HG02763 (cell line): ENCODE results near the gene GON4L.
A peak's percentile ranks its signal among the peaks of the same experiment; 100 is the strongest.
"Not testable (repeated sequence)": the region's sequence is repeated elsewhere in the genome, so short reads cannot be mapped to it uniquely, and the experiment has no call there.

ENCODE experiments used
- ATAC-seq: cut with Tn5 transposase; IDR thresholded peaks from one replicate; pipeline ENCODE4 v1.9.1; 2021; ENCODE audit warnings: mild to moderate bottlenecking, moderate library complexity; ENCODE audit not compliant: unreplicated experiment

The GON4L gene

GRCh38 chr1:155747586-155747985 is 109.4 kb downstream of the GON4L start:
- ATAC-seq = not testable (repeated sequence)

- peak; percentile 88 for ATAC-seq
Measured at GRCh38 chr1:155745284-155746228, 111.5 kb downstream of the GON4L start.

- ATAC-seq = no peak
Measured at GRCh38 chr1:155744711-155745283, 112.2 kb downstream of the GON4L start.

GRCh38 chr1:155741908-155742307 is 115.1 kb downstream of the GON4L start:
- no peak for ATAC-seq

DNA sequence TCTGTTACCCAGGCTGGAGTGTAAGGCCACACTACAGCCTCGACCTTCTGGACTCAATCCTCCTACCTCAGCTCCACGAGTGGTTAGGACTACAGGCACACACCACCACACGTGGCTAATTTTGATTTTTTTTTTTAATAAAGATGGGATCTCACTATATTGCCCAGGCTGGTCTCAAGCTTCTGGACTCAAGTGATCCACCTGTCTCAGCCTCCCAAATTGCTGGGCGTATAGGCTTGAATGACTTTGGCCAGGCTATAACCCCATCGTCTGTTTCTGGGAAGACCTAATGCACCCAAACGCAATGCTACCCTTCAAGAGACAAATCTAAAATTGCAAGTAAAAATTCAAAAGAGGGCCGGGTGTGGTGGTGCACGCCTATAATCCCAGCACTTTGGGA is 116.0 kb downstream of the GON4L start:
- ATAC-seq = no peak

DNA sequence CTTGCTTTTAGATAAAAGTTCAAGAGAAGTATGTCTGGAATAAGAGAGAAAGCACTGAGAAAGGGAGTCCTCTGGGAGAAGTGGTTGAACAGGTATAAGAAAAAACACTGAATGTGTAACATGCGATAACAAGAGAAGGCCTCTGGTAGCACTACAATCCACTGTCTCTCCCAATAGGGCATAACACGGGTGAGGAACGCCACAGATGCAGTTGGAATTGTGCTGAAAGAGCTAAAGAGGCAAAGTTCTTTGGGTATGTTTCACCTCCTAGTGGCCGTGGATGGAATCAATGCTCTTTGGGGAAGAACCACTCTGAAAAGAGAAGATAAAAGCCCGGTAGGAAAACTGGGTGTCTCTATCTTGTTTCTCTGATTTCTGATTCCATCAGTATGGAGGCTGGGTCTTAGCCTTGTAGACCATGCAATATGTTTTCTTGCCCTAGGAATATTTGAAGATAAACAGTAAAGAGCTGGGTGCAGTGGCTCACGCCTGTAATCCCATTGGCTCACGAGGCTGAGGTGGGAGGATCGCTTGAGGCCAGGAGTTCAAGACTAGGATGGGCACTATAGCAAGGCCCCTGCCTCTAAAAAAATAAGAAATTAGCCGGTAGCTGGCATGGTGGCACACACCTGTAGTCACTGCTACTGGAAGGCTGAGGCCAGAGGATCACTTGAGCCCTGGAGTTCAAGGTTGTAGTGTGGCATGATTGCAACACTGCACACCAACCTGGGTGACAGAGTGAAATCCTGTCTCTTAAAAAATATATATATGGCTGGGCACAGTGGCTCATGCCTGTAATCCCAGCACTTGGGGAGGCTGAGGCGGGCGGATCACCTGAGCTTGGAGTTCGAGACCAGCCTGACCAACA is 127.7 kb downstream of the GON4L start:
- ATAC-seq = no peak

GRCh38 chr1:155725142-155725541 is 131.9 kb downstream of the GON4L start:
- no peak for ATAC-seq

DNA sequence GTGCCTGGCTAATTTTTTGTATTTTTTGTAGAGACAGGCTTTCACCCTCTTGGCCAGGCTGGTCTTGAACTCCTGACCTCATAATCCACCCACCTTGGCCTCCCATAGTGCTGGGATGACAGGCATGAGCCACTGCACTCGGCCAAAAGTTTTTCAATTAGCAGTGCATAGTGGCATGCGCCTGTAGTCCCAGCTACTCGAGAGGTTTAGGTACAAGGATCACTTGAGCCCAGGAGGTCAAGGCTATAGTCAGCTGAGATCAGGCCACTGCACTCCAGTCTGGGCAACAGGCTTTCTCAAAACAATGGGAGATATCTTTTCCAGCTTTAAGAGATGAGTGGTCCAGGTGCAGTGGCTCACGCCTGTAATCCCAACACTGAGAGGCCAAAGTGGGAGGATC is 137.3 kb downstream of the GON4L start:
- ATAC-seq = no peak

- ATAC-seq = not testable (repeated sequence)
Measured at GRCh38 chr1:155718524-155719115, 138.4 kb downstream of the GON4L start.

DNA sequence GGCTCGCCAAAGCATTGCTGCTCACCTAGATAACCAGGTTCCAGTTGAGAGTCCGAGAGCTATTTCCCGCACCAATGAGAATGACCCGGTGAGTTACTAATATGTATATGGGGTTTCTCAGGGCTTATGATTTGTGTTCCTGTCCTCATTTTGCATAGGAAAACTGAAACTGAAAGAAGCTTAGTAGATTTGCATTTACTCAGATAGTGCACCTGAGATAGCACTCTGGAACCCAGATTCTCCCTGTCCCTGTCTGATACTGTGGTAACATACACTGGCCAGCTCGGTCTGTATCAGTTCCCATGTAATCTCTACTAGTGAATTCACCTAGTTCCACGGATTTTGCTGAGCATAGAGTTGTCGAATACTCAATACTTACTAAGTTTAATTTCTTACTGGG is 140.0 kb downstream of the GON4L start:
- peak; percentile 60 for ATAC-seq

GRCh38 chr1:155715777-155716176 is 141.2 kb downstream of the GON4L start:
- no peak for ATAC-seq

DNA sequence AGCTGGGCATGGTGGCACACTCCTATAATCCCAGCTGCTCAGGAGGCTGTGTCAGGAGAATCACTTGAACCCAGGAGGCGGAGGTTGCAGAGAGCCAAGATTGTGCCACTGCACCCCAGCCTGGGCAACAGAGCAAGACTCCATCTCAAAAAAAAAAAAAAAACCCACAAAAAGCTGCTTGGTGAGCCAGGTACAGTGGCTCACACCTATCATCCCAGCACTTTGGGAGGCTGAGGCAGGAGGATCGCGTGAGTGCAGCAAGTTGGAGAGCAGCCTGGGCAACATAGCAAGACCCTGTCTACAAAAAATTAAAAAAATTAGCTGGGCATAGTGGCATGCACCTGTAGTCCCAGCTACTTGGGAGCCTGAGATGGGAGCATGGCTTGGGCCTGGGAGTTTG is 142.0 kb downstream of the GON4L start:
- ATAC-seq = not testable (repeated sequence)

- no peak for ATAC-seq
Measured at GRCh38 chr1:155713075-155713474, 143.9 kb downstream of the GON4L start.

- ATAC-seq = not testable (repeated sequence)
Measured at GRCh38 chr1:155712636-155713035, 144.4 kb downstream of the GON4L start.

DNA sequence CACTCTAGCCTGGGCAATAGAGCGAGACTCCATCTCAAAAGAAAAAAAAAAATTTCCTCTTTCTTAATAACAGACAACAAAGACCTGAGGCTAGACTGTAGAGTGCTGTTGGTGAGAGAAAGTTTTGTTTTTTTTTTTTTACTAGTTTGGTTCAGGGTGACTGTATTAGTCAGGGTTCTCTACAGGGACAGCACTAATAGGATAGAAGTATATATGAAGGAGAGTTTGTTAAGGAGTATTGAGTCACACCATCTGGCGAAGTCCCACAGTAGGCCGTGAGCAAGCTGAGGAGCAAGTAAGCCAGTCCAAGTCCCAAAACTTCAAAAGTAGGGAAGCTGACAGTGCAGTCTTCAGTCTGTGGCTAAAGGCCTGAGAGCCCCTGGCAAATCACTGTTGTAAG is 145.6 kb downstream of the GON4L start:
- ATAC-seq = not testable (repeated sequence)

DNA sequence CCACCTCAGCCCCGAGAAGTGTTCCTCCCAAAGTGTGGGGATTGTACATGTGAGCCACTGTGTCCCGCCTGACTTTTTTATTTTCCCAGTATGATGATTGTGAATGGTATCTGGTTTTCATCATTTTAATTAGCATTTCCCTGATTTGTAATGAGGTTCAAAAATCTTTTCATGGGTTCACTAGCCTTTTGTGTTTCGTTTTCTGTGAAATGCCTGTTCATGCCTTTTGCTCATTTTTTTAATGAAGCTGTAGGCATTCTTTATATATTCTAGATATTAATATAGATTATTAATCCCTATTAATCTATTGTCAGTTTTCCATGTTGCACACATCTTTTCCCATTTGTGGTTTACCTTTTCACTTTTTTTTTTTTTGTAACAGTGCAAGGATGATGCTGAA is 147.6 kb downstream of the GON4L start:
- ATAC-seq = no peak

GRCh38 chr1:155706139-155706538 is 150.9 kb downstream of the GON4L start:
- no peak for ATAC-seq

GRCh38 chr1:155704414-155704813 is 152.6 kb downstream of the GON4L start:
- ATAC-seq = not testable (repeated sequence)

DNA sequence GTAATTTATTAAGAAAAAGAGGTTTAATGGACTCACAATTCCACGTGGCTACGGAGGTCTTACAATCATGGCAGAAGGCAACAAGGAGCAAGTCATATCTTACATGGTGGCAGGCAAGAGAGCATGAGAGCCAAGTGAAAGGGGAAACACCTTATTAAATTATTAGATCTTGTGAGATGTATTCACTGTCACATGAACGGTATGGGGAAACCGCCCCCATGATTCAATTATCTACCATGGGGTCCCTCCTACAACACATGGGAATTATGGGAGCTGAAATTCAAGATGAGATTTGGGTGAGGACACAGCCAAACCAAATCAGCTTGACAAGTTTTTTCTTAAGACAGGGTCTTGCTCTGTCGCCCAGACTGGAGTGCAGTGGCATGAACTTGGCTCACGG is 153.8 kb downstream of the GON4L start:
- no peak for ATAC-seq

DNA sequence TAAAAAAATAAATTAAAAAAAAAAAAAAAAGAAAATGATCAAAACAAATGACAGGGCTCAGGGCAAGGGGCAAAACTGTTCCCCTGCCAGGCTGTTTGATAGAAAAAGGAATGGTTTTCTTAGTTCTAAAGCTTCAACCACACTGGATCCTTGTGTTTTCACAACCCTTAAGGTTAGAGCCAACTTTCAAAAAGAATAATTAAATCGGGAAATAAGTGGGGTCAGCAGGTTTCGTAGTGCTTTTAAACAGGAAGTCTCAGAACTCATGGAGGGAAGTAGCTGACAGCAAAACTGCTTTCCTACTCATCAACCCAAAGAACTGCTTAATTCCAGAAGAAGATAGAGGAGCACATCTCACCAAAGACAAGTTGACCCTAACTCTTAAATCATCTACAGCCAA is 155.3 kb downstream of the GON4L start:
- not testable (repeated sequence) for ATAC-seq
